GM12878 (cell line): Measurements from ENCODE around the gene MACROD2. TPM values are rescaled to one million over a fixed set of nuclear protein-coding genes. Genes with fewer than 3 reads are reported as not detected.
A peak's percentile ranks its signal among the peaks of the same experiment; 100 is the strongest.

Experiments
- ATAC-seq: fragments of 200-7000 bp; cut with Tn5 transposase; 3 replicates; pipeline ENCODE4 v1.9.1; 2020; ENCODE audit warnings: mild to moderate bottlenecking, moderate library complexity
- BruUV-seq: library from RNA; stranded (reverse); fragments of 400-500 nt; replicated peaks from 2 replicates; lab custom pipeline; 2021; lab: Mats Ljungman, UMichigan
- CTCF ChIA-PET: fragments of 300-600 bp; sonication (Branson Sonifier 250); formaldehyde crosslinking; extraction: SDS; loops from one replicate; lab custom pipeline; 2021; ENCODE audit warnings: inconsistent platforms; lab: Yijun Ruan, JAX
- POLR2A ChIA-PET: fragments of 350-600 bp; formaldehyde crosslinking; extraction: SDS; loops from one replicate; lab custom pipeline; 2021; ENCODE audit warnings: inconsistent platforms; lab: Charles Lee
- RAD21 ChIA-PET: fragments of 300-600 bp; sonication (Branson Sonifier 250); formaldehyde crosslinking; loops from one replicate; lab custom pipeline; 2023; ENCODE audit warnings: antibody characterized with exemption; ENCODE audit not compliant: unreplicated experiment; lab: Charles Lee
- SMC1A ChIA-PET: fragments of 300-600 bp; sonication (Branson Sonifier 250); formaldehyde crosslinking; loops from one replicate; lab custom pipeline; 2023; ENCODE audit not compliant: unreplicated experiment, uncharacterized antibody; lab: Charles Lee
- DNase-seq: peaks from one replicate; pipeline ENCODE4 v3.0.0-alpha.2; 2011; ENCODE audit warnings: low read depth, low spot score
- FAIRE-seq: peaks from 3 replicates; lab custom pipeline; 2011; peaks lifted over from hg19 to GRCh38; lab: Jason Lieb, UNC
- H2AFZ ChIP-seq: 2 replicates; pipeline ENCODE4 v1.6.0; 2011; ENCODE audit warnings: low read depth, low read length, control low read depth; ENCODE audit not compliant: control insufficient read depth
- H3K27ac ChIP-seq: 2 replicates; pipeline ENCODE4 v1.5.1; 2011; ENCODE audit warnings: control low read depth; ENCODE audit not compliant: control insufficient read depth, insufficient read depth
- H3K27me3 ChIP-seq, 2 experiments: replicated peaks in 1 of 2; 2 replicates each; pipeline versions ENCODE4 v1.6.0 to v1.6.1; 2011; ENCODE audit warnings: low read length in 1 of 2; ENCODE audit not compliant: control insufficient read depth in 2 of 2, insufficient read depth in 2 of 2
- H3K36me3 ChIP-seq, 2 experiments: 2 replicates each; pipeline ENCODE4 v1.5.1; 2011; ENCODE audit warnings: low read length in 1 of 2; ENCODE audit not compliant: control insufficient read depth in 2 of 2, insufficient read depth in 2 of 2
- H3K4me1 ChIP-seq: 2 replicates; pipeline ENCODE4 v1.6.1; 2011; ENCODE audit warnings: mild to moderate bottlenecking, low read length, moderate library complexity, mixed read lengths; ENCODE audit not compliant: control insufficient read depth, insufficient read depth
- H3K4me2 ChIP-seq: 2 replicates; pipeline ENCODE4 v1.6.0; 2011; ENCODE audit warnings: control low read depth; ENCODE audit not compliant: control insufficient read depth, insufficient read depth
- H3K4me3 ChIP-seq: fragments of 200-600 bp; sonication (generic); 2 replicates; pipeline ENCODE4 v1.5.1; 2016
- H3K79me2 ChIP-seq: 2 replicates; pipeline ENCODE4 v1.6.0; 2011; ENCODE audit warnings: low read length; ENCODE audit not compliant: control insufficient read depth, insufficient read depth
- H3K9ac ChIP-seq: 2 replicates; pipeline ENCODE4 v1.8.0; 2011; ENCODE audit warnings: low read length, control low read depth, mixed read lengths; ENCODE audit not compliant: control insufficient read depth, insufficient read depth
- H3K9me3 ChIP-seq: replicated peaks from 3 replicates; pipeline ENCODE4 v1.5.1; 2011; ENCODE audit warnings: mild to moderate bottlenecking, low read length; ENCODE audit not compliant: control insufficient read depth, insufficient read depth
- H4K20me1 ChIP-seq: 2 replicates; pipeline ENCODE4 v1.6.0; 2011; ENCODE audit not compliant: control insufficient read depth, insufficient read depth
- BACH1 ChIP-seq: fragments of 450-650 bp; IDR thresholded peaks from 2 replicates; pipeline ENCODE4 v1.6.1; 2017; ENCODE audit warnings: mild to moderate bottlenecking, borderline replicate concordance
- BRCA1 ChIP-seq: IDR thresholded peaks from 2 replicates; pipeline ENCODE4 v1.6.1; 2011; ENCODE audit warnings: low read depth, low read length, improper control_type of control experiment
- CBFB ChIP-seq: IDR thresholded peaks from 2 replicates; pipeline ENCODE4 v1.6.1; 2016; ENCODE audit warnings: antibody characterized with exemption, low read depth
- CBX3 ChIP-seq: fragments of 200-600 bp; sonication (generic); IDR thresholded peaks from 2 replicates; pipeline ENCODE4 v1.6.1; 2016; ENCODE audit warnings: low read depth, borderline replicate concordance
- CHD4 ChIP-seq: fragments of 200-600 bp; sonication (generic); IDR thresholded peaks from 2 replicates; pipeline ENCODE4 v1.6.1; 2016; ENCODE audit warnings: mild to moderate bottlenecking
- DPF2 ChIP-seq: fragments of 450-650 bp; IDR thresholded peaks from 2 replicates; pipeline ENCODE4 v1.6.1; 2017; ENCODE audit warnings: mild to moderate bottlenecking
- EP300 ChIP-seq, 2 experiments: fragments of 150-350 bp in 1 of 2; IDR thresholded peaks; 2 replicates each; pipeline ENCODE4 v1.6.1; 2011 to 2012; ENCODE audit warnings: low read depth in 2 of 2, low read length in 2 of 2, borderline replicate concordance in 1 of 2, improper control_type of control experiment in 1 of 2, inconsistent platforms in 1 of 2; ENCODE audit not compliant: control insufficient read depth in 1 of 2
- KAT2A ChIP-seq: conservative IDR thresholded peaks from 2 replicates; pipeline ENCODE4 v1.6.1; 2011; ENCODE audit warnings: low read depth, low read length; ENCODE audit not compliant: control insufficient read depth
- KLF5 ChIP-seq: fragments of 450-650 bp; IDR thresholded peaks from 2 replicates; pipeline ENCODE4 v1.6.1; 2014; ENCODE audit warnings: mild to moderate bottlenecking; ENCODE audit not compliant: partially characterized antibody
- NFYA ChIP-seq: IDR thresholded peaks from 2 replicates; pipeline ENCODE4 v1.6.1; 2011; ENCODE audit warnings: low read depth, mild to moderate bottlenecking, low read length, improper control_type of control experiment, borderline replicate concordance
- PAX5 ChIP-seq: IDR thresholded peaks from 2 replicates; pipeline ENCODE4 v1.6.1; 2011; ENCODE audit warnings: low read depth, low read length, borderline replicate concordance
- POLR2AphosphoS5 ChIP-seq: IDR thresholded peaks from 2 replicates; pipeline ENCODE4 v1.6.1; 2011; ENCODE audit warnings: mild to moderate bottlenecking, low read length, inconsistent platforms
- RAD21 ChIP-seq: IDR thresholded peaks from 2 replicates; pipeline ENCODE4 v1.6.1; 2011; ENCODE audit warnings: mild to moderate bottlenecking, low read depth, low read length, moderate library complexity; ENCODE audit not compliant: insufficient read depth
- RB1 ChIP-seq: fragments of 450-650 bp; formaldehyde crosslinking; IDR thresholded peaks from 2 replicates; pipeline ENCODE4 v1.6.1; 2017; ENCODE audit warnings: mild to moderate bottlenecking, borderline replicate concordance
- RFX5 ChIP-seq: IDR thresholded peaks from 2 replicates; pipeline ENCODE4 v1.6.1; 2011; ENCODE audit warnings: low read depth, low read length, improper control_type of control experiment
- SMAD5 ChIP-seq: IDR thresholded peaks from 2 replicates; pipeline ENCODE4 v1.6.1; 2016; ENCODE audit warnings: antibody characterized with exemption, low read depth
- SMARCA5 ChIP-seq: fragments of 450-650 bp; IDR thresholded peaks from 2 replicates; pipeline ENCODE4 v1.6.1; 2017; ENCODE audit warnings: mild to moderate bottlenecking
- YY1 ChIP-seq: IDR thresholded peaks from 2 replicates; pipeline ENCODE4 v1.6.1; 2011; ENCODE audit warnings: low read depth, mild to moderate bottlenecking, low read length
- ZNF207 ChIP-seq: fragments of 450-650 bp; IDR thresholded peaks from 2 replicates; pipeline ENCODE4 v1.6.1; 2014; ENCODE audit warnings: antibody characterized with exemption, mild to moderate bottlenecking, borderline replicate concordance
- ZNF217 ChIP-seq: fragments of 450-650 bp; IDR thresholded peaks from 2 replicates; pipeline ENCODE4 v1.6.1; 2017; ENCODE audit warnings: antibody characterized with exemption, mild to moderate bottlenecking
- ZNF274 ChIP-seq: IDR thresholded peaks from one replicate; pipeline ENCODE4 v1.8.0; 2011; ENCODE audit not compliant: insufficient read length, insufficient read depth
- WGBS: methylation state at CpG from one replicate; pipeline ENCODE4 v1.1.6; 2016; ENCODE audit warnings: low lambda C conversion rate; ENCODE audit not compliant: insufficient replicate concordance, insufficient coverage; ENCODE audit errors: missing lambda C conversion rate; 5-methylcytosine and 5-hydroxymethylcytosine counted together
- in situ Hi-C: fragments of 300-500 bp; cut with MboI; formaldehyde crosslinking; loops from 9 replicates; pipeline ENCODE4 v1.14.3; 2018; ENCODE audit warnings: mixed read lengths
- intact Hi-C: fragments of 100-400 bp; cut with micrococcal nuclease; formaldehyde crosslinking; loops from one replicate; pipeline ENCODE4 v1.14.2; 2022; ENCODE audit not compliant: unreplicated experiment
- polyA plus RNA-seq, 11 experiments: library from polyadenylated mRNA; depleted of rRNA in 4 of 11; unstranded in 6 of 11; stranded (reverse) in 5 of 11; fragments of >200 nt; fragmentation: Nextera tagmentation in 4 of 11; fragmentation: Illumina TruSeq in 1 of 11; extraction: Ambion mirVana in 4 of 11; extraction: Trizol in 1 of 11; gene quantifications; 1 replicate in 1 of 11; 2 replicates in 10 of 11; pipeline versions ENCODE4 v1.2.1 to v1.2.3, GENCODE V29; 2011 to 2016; ENCODE audit warnings: inconsistent platforms in 2 of 11, missing spikeins in 2 of 11, low read depth in 1 of 11
- total RNA-seq, 4 experiments: library from RNA; depleted of rRNA in 3 of 4; stranded (reverse); fragments of >200 nt in 3 of 4; fragmentation: Illumina TruSeq in 1 of 4; extraction: Trizol in 1 of 4; gene quantifications; 2 replicates each; pipeline versions ENCODE4 v1.2.1 to v1.2.3, GENCODE V29; 2013 to 2021
- TF ChIP-seq, protein P1 (sequence below): IDR thresholded peaks from 2 replicates; pipeline ENCODE4 v1.6.1; 2011; ENCODE audit warnings: low read depth, mild to moderate bottlenecking, low read length, moderate library complexity, borderline replicate concordance; ENCODE audit errors: extremely low read depth
- TF ChIP-seq, protein P2 (sequence below): IDR thresholded peaks from 2 replicates; pipeline ENCODE4 v1.6.1; 2012; ENCODE audit warnings: low read depth, low read length, improper control_type of control experiment
- TF ChIP-seq, protein P3 (sequence below): fragments of 450-650 bp; IDR thresholded peaks from 2 replicates; pipeline ENCODE4 v1.6.1; 2016; ENCODE audit warnings: mild to moderate bottlenecking
- TF ChIP-seq, protein P4 (sequence below): fragments of 450-650 bp; conservative IDR thresholded peaks from 2 replicates; pipeline ENCODE4 v1.6.1; 2017; ENCODE audit warnings: mild to moderate bottlenecking, moderate library complexity

Gene MACROD2
- total and polyA plus RNA-seq, 10 of the 15 experiments (the other 5 are each of a cell fraction or from before 2014, with no cell fraction given) = 1.1 to 21.5 (median 2.2) TPM

DNA sequence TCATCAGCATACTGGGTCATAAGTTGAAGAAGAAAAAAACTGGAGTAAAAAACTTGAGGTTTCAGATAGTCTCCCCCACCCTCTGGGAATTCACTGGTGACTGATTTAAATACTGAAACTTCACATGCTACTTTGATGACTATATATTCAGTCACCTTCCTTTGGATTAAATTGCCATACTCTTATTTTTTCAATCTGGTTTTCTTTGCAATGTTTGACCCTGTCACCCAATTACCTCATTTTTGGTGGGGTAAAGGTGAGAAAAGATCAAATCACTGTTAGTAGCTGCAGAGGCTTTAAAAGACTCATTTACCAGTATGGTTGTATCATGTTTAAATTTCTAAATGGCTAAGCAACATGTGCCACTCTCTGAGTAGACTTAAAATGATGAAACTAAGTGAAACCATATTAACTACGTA is 1204.8 kb downstream of the MACROD2 start (continued):
- TF ChIP-seq ZNF207 (no peak), NFYA (no peak), KLF5 (no peak), YY1 (no peak), CHD4 (no peak), CBFB (peak; percentile 60; the same call in 1 of the 2 replicates), POLR2AphosphoS5 (no peak), SMARCA5 (no peak), ZNF274 (no peak), SMAD5 (no peak), BRCA1 (no peak), BACH1 (no peak), RB1 (no peak), CBX3 (no peak), PAX5 (no peak), ZNF217 (no peak)
- TF ChIP-seq, protein P1, sequence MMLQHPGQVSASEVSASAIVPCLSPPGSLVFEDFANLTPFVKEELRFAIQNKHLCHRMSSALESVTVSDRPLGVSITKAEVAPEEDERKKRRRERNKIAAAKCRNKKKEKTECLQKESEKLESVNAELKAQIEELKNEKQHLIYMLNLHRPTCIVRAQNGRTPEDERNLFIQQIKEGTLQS = no peak

DNA sequence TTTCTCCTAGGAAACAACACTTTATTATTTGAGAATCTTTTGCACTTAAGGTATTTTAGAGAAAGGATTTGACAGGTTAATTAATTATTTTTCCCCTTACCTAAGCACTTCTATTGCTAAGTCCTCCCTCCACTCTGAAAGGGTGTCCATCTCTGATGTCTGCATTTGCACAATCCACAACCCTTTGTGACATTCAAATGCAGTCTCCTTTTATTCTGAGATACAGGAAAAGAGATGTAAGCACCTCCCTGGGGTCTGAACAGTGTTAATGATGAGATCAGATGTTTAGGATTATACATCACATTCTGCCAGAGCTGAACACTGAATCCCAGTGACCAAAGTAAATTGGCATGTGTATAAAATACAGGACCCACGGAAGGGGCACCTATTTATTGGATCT is 1206.3 kb downstream of the MACROD2 start:
- Histone ChIP-seq H2AFZ (no peak overlapping the region), H3K36me3 (no peaks in the 10 kb centered on the region), H3K4me3 (no peak overlapping the region), H3K4me1 (peaks cover 8% of the 10 kb centered on the region), H3K79me2 (no peaks in the 10 kb centered on the region), H3K9me3 (no peaks in the 10 kb centered on the region), H3K9ac (no peak overlapping the region), H4K20me1 (no peaks in the 10 kb centered on the region), H3K27me3 (no peaks in the 10 kb centered on the region), H3K4me2 (no peak overlapping the region), H3K27ac (no peak overlapping the region)
- in situ Hi-C loops = no loop called here
- CTCF ChIA-PET = no interaction called here
- intact Hi-C loops = loop anchor here (5.0 to 10.0 kb wide), 2 partner anchors 116 to 367 kb away; no protein-coding TSS in a partner anchor
- DNase-seq (no peak), FAIRE-seq (no peak), ATAC-seq (no peak)
- 84% methylated on average over 1 of the region's 1 CpG for WGBS
- RAD21 ChIA-PET = no interaction called here
- POLR2A ChIA-PET = no interaction called here
- SMC1A ChIA-PET = no interaction called here
- no TSS peak for BruUV-seq
- TF ChIP-seq, protein P2, sequence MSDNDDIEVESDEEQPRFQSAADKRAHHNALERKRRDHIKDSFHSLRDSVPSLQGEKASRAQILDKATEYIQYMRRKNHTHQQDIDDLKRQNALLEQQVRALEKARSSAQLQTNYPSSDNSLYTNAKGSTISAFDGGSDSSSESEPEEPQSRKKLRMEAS = no peak
- TF ChIP-seq RFX5 (no peak), KAT2A (no peak), RAD21 (no peak), EP300 (IDR thresholded peaks at IDR 0.05; ENCODE audit: borderline replicate concordance in 1 of 2, control insufficient read depth in 1 of 2, low read depth in 2 of 2, low read length in 2 of 2) (no peak), DPF2 (no peak)
- TF ChIP-seq, protein P3, sequence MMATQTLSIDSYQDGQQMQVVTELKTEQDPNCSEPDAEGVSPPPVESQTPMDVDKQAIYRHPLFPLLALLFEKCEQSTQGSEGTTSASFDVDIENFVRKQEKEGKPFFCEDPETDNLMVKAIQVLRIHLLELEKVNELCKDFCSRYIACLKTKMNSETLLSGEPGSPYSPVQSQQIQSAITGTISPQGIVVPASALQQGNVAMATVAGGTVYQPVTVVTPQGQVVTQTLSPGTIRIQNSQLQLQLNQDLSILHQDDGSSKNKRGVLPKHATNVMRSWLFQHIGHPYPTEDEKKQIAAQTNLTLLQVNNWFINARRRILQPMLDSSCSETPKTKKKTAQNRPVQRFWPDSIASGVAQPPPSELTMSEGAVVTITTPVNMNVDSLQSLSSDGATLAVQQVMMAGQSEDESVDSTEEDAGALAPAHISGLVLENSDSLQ = no peak
- TF ChIP-seq, protein P4, sequence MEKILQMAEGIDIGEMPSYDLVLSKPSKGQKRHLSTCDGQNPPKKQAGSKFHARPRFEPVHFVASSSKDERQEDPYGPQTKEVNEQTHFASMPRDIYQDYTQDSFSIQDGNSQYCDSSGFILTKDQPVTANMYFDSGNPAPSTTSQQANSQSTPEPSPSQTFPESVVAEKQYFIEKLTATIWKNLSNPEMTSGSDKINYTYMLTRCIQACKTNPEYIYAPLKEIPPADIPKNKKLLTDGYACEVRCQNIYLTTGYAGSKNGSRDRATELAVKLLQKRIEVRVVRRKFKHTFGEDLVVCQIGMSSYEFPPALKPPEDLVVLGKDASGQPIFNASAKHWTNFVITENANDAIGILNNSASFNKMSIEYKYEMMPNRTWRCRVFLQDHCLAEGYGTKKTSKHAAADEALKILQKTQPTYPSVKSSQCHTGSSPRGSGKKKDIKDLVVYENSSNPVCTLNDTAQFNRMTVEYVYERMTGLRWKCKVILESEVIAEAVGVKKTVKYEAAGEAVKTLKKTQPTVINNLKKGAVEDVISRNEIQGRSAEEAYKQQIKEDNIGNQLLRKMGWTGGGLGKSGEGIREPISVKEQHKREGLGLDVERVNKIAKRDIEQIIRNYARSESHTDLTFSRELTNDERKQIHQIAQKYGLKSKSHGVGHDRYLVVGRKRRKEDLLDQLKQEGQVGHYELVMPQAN = no peak
